HG03196 (cell line): ENCODE results near the gene GSTO2.
"Not testable (repeated sequence)": the region's sequence is repeated elsewhere in the genome, so short reads cannot be mapped to it uniquely, and the experiment has no call there.

ENCODE experiments used
- ATAC-seq: cut with Tn5 transposase; IDR thresholded peaks from one replicate; pipeline ENCODE4 v1.9.1; 2021; ENCODE audit not compliant: unreplicated experiment

Gene GSTO2

GRCh38 chr10:104268713-104269645 is at the start of gene GSTO2:
Gene GSTO2 (plus strand): TSS chr10:104269184. CDS start chr10:104274916, 5,732 bp downstream.
- ATAC-seq = peak; percentile 99

GRCh38 chr10:104220522-104220921 is 48.5 kb upstream of the GSTO2 start:
- ATAC-seq = no peak

GRCh38 chr10:104223304-104223703 is 45.7 kb upstream of the GSTO2 start:
- no peak for ATAC-seq

- ATAC-seq = no peak
Measured at GRCh38 chr10:104230490-104230889, 38.5 kb upstream of the GSTO2 start.

GRCh38 chr10:104231784-104232612 is 37.0 kb upstream of the GSTO2 start, which contains the start of gene CFAP43:
Gene CFAP43 (minus strand): TSS chr10:104232364. CDS start chr10:104232246, 118 bp downstream.
- ATAC-seq = peak; percentile 100

- peak; percentile 11 for ATAC-seq
Measured at GRCh38 chr10:104232613-104233102, 36.3 kb upstream of the GSTO2 start.

GRCh38 chr10:104233817-104234216 is 35.2 kb upstream of the GSTO2 start:
- no peak for ATAC-seq

GRCh38 chr10:104234934-104235333 is 34.0 kb upstream of the GSTO2 start:
- no peak for ATAC-seq

GRCh38 chr10:104235801-104236200 is 33.2 kb upstream of the GSTO2 start:
- no peak for ATAC-seq

GRCh38 chr10:104240078-104240477 is 28.9 kb upstream of the GSTO2 start:
- no peak for ATAC-seq

GRCh38 chr10:104242545-104242944 is 26.4 kb upstream of the GSTO2 start:
- no peak for ATAC-seq

- not testable (repeated sequence) for ATAC-seq
Measured at GRCh38 chr10:104243009-104243408, 26.0 kb upstream of the GSTO2 start.

- no peak for ATAC-seq
Measured at GRCh38 chr10:104243512-104243911, 25.5 kb upstream of the GSTO2 start.

GRCh38 chr10:104245066-104245632 is 23.8 kb upstream of the GSTO2 start:
- ATAC-seq = no peak

- no peak for ATAC-seq
Measured at GRCh38 chr10:104246976-104247375, 22.0 kb upstream of the GSTO2 start.

GRCh38 chr10:104247513-104248146 is 21.4 kb upstream of the GSTO2 start:
- no peak for ATAC-seq

GRCh38 chr10:104248931-104249330 is 20.1 kb upstream of the GSTO2 start:
- not testable (repeated sequence) for ATAC-seq

- no peak for ATAC-seq
Measured at GRCh38 chr10:104250371-104250770, 18.6 kb upstream of the GSTO2 start.

GRCh38 chr10:104251443-104251842 is 17.5 kb upstream of the GSTO2 start:
- no peak for ATAC-seq

GRCh38 chr10:104252368-104252767 is 16.6 kb upstream of the GSTO2 start:
- ATAC-seq = no peak

GRCh38 chr10:104253106-104253505 is 15.9 kb upstream of the GSTO2 start:
- no peak for ATAC-seq
